ENCODE results near the gene WDFY4. TPM values are rescaled to one million over a fixed set of nuclear protein-coding genes. Genes with fewer than 3 reads are reported as not detected.

WDFY4 gene
- total RNA-seq, 6 donors from 2014 or later: 10.1 to 48.9 (median 32.1) TPM

DNA sequence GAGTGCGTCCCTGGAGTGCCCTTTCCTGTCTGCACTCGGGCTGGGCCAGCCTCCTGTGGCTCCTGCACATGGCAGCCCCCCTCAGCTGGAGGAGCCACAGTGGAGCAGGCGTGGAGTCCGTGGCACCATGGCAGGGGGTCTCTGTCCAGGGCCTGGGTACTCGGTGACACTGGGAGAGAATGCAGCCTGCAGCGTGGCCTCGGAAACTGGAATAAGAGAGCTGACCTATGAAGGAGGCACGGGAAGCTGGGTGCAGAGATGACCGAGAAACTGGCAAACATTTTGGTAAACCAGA is 25.8 kb upstream of the WDFY4 start:
- peak in 1 of 2 donors; percentile 50 for DNase-seq
- Histone ChIP-seq H3K4me3 (no peak overlapping the region), H3K27ac (no peak overlapping the region), H3K27me3 (no peaks in the 10 kb centered on the region), H3K4me1 (peaks cover 13 to 26% (median 15%) of the 10 kb centered on the region in 4 donors), H3K36me3 (no peaks in the 10 kb centered on the region), H3K9me3 (no peaks in the 10 kb centered on the region)
- TF ChIP-seq POLR2AphosphoS5 (IDR thresholded peaks at IDR 0.05) (no peak), POLR2A (IDR thresholded peaks at IDR 0.05) (no peak), EP300 (IDR thresholded peaks at IDR 0.05) (no peak)
- TF ChIP-seq, protein P1, sequence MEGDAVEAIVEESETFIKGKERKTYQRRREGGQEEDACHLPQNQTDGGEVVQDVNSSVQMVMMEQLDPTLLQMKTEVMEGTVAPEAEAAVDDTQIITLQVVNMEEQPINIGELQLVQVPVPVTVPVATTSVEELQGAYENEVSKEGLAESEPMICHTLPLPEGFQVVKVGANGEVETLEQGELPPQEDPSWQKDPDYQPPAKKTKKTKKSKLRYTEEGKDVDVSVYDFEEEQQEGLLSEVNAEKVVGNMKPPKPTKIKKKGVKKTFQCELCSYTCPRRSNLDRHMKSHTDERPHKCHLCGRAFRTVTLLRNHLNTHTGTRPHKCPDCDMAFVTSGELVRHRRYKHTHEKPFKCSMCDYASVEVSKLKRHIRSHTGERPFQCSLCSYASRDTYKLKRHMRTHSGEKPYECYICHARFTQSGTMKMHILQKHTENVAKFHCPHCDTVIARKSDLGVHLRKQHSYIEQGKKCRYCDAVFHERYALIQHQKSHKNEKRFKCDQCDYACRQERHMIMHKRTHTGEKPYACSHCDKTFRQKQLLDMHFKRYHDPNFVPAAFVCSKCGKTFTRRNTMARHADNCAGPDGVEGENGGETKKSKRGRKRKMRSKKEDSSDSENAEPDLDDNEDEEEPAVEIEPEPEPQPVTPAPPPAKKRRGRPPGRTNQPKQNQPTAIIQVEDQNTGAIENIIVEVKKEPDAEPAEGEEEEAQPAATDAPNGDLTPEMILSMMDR (IDR thresholded peaks at IDR 0.05): no peak
- ATAC-seq (ENCODE audit: low FRiP score in 2 of 2): no peak
- 91 to 92% methylated on average over 9 of the region's 9 CpGs for WGBS, 2 donors

DNA sequence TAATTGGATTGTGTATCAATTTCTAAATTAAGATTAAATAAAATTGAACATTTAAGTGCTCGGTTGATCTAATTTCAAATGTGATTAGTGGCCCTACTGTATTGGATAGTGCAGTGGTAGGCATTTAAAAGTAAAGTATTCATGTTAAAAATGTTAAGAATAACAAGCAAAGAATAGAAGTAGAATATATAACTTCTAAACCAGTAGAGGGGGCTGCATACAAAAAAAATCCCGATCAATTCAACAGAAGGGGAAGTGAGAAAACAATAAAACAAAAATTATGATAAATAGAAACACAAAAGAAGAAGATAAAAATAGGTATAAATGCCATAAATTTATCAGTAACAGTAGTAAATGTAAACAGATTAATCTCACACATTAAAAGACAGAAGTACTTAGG is 24.9 kb upstream of the WDFY4 start:
- Histone ChIP-seq H3K4me1 (peaks cover 13 to 26% (median 15%) of the 10 kb centered on the region in 4 donors), H3K9me3 (no peaks in the 10 kb centered on the region), H3K27me3 (no peaks in the 10 kb centered on the region), H3K4me3 (no peak overlapping the region), H3K27ac (no peak overlapping the region), H3K36me3 (no peaks in the 10 kb centered on the region)
- no peak for ATAC-seq (ENCODE audit: low FRiP score in 2 of 2)
- 43 to 48% methylated on average over 2 of the region's 2 CpGs for WGBS, 2 donors
- no peak for DNase-seq
- no peak for TF ChIP-seq EP300 (IDR thresholded peaks at IDR 0.05)
- no peak for TF ChIP-seq POLR2AphosphoS5 (IDR thresholded peaks at IDR 0.05)
- TF ChIP-seq, protein P1 (IDR thresholded peaks at IDR 0.05): no peak
- no peak for TF ChIP-seq POLR2A (IDR thresholded peaks at IDR 0.05)

DNA sequence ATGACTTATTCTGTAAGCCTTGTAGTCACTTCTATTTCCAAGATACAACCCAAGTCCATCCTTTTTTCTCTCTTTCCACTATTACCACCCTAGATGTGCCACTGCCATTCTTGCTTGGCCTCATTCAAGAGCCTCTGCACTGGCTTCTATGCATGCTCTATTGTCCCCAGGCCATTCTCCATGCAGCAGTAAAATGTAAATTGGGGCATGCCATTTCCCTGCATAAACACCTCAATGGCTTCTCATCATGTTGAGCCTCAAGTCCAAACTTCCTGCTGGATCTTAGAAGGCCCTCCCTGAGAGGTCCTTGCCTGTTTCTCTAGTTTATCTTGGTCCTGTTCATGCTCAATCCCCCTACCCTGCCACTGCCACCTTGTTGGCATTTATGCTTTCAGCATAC is 23.2 kb upstream of the WDFY4 start:
- H3K36me3 ChIP-seq: no peaks in the 10 kb centered on the region
- no peaks in the 10 kb centered on the region for H3K27me3 ChIP-seq
- H3K27ac ChIP-seq: no peak overlapping the region
- no peak for TF ChIP-seq POLR2A (IDR thresholded peaks at IDR 0.05)
- TF ChIP-seq, protein P1 (IDR thresholded peaks at IDR 0.05): no peak
- H3K4me1 ChIP-seq: peaks cover 2 to 12% (median 4%) of the 10 kb centered on the region in 4 donors
- no peak for DNase-seq
- H3K4me3 ChIP-seq: no peak overlapping the region
- ATAC-seq (ENCODE audit: low FRiP score in 2 of 2): no peak
- H3K9me3 ChIP-seq: no peaks in the 10 kb centered on the region

DNA sequence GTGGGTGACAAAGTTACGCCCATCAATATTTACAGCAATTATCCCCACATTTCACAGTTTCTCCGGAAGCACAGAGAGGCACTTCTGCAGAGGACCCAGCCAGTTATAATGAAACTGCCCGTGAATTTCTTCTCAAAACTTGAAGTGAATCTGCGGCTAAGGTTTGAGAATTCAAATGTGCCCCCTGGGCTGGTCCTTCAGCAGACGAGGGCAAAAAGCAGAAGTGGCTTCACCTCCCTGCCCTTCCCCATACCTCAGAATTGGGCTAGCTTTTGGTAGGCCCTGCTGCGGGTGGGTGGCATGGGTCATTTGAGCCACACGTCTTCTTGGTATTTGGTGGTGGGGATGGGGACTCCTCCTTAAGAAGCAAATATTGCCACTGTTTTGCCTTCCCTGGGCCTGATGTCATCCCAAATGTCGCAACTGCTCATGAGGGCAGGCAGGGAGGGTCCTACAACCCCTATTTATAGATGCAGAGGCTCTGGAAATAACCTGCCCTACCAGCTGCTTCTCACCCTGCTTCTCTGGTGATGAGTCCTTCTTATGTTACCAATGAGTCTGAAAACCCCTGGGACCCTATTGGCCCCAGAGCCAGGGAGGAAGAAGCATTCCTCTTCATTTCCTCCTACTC is 16.6 kb upstream of the WDFY4 start:
- H3K27ac ChIP-seq: no peak overlapping the region
- H3K9me3 ChIP-seq: no peaks in the 10 kb centered on the region
- H3K4me1 ChIP-seq: no peaks in the 10 kb centered on the region
- WGBS, 2 donors: 73 to 74% methylated on average over 8 of the region's 8 CpGs
- ATAC-seq (ENCODE audit: low FRiP score in 2 of 2) (no peak), DNase-seq (no peak)
- H3K4me3 ChIP-seq: no peak overlapping the region
- H3K27me3 ChIP-seq: no peaks in the 10 kb centered on the region
- TF ChIP-seq POLR2A (IDR thresholded peaks at IDR 0.05) (no peak), POLR2AphosphoS5 (IDR thresholded peaks at IDR 0.05) (no peak), EP300 (IDR thresholded peaks at IDR 0.05) (no peak)
- TF ChIP-seq, protein P1 (IDR thresholded peaks at IDR 0.05): no peak
- H3K36me3 ChIP-seq: no peaks in the 10 kb centered on the region
